Lower leg skin (tissue), 4 donors: ENCODE data around the gene SLC4A5. TPM values are rescaled to one million over a fixed set of nuclear protein-coding genes. Genes with fewer than 3 reads are reported as not detected.

Experiments used
- DNase-seq, 2 donors: peaks; one replicate each; pipeline ENCODE4 v3.0.0-alpha.2; 2019; ENCODE audit warnings: low spot score in 2 of 2
- H3K4me3 ChIP-seq: fragments of 200-600 bp; sonication (generic); 2 replicates; pipeline ENCODE4 v1.5.1; 2017; ENCODE audit warnings: mild to moderate bottlenecking, low read depth; ENCODE audit not compliant: poor library complexity, severe bottlenecking
- POLR2A ChIP-seq, 2 donors: fragments of 450-650 bp; IDR thresholded peaks; one replicate each; pipeline ENCODE4 v1.6.1; 2016 to 2017; ENCODE audit warnings: antibody characterized with exemption in 2 of 2, mild to moderate bottlenecking in 1 of 2, moderate library complexity in 1 of 2
- WGBS, 2 donors: methylation state at CpG; one replicate each; pipeline ENCODE4 v1.1.5; 2018; 5-methylcytosine and 5-hydroxymethylcytosine counted together
- intact Hi-C: fragments of 100-400 bp; cut with DNase I; formaldehyde crosslinking; loops from one replicate; pipeline ENCODE4 v1.15.0; 2023; ENCODE audit warnings: low total_unique reads
- total RNA-seq, 4 donors: library from RNA; depleted of rRNA; stranded (reverse); fragments of >200 nt; gene quantifications; one replicate each; pipeline ENCODE4 v1.1.0, GENCODE V29; 2016
- TF ChIP-seq, protein P1 (sequence below), 3 donors: fragments of 450-650 bp; IDR thresholded peaks; one replicate each; pipeline ENCODE4 v1.5.1; 2016; ENCODE audit warnings: antibody characterized with exemption in 3 of 3, mild to moderate bottlenecking in 3 of 3, moderate library complexity in 2 of 3

SLC4A5 gene
- total RNA-seq, 4 donors from 2014 or later = 3.0 to 5.6 (median 3.7) TPM

- intact Hi-C loops = no loop called here
- WGBS, 2 donors = 93% methylated on average over 14 of the region's 14 CpGs
Observed at GRCh38 chr2:74246496-74247195, 96.6 kb downstream of the SLC4A5 start.

GRCh38 chr2:74244286-74244685 lies 98.9 kb downstream of the SLC4A5 start:
- no peak for TF ChIP-seq POLR2A (IDR thresholded peaks at IDR 0.05)
- TF ChIP-seq, protein P1, sequence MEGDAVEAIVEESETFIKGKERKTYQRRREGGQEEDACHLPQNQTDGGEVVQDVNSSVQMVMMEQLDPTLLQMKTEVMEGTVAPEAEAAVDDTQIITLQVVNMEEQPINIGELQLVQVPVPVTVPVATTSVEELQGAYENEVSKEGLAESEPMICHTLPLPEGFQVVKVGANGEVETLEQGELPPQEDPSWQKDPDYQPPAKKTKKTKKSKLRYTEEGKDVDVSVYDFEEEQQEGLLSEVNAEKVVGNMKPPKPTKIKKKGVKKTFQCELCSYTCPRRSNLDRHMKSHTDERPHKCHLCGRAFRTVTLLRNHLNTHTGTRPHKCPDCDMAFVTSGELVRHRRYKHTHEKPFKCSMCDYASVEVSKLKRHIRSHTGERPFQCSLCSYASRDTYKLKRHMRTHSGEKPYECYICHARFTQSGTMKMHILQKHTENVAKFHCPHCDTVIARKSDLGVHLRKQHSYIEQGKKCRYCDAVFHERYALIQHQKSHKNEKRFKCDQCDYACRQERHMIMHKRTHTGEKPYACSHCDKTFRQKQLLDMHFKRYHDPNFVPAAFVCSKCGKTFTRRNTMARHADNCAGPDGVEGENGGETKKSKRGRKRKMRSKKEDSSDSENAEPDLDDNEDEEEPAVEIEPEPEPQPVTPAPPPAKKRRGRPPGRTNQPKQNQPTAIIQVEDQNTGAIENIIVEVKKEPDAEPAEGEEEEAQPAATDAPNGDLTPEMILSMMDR (IDR thresholded peaks at IDR 0.05) = no peak
- WGBS, 2 donors = 86 to 93% methylated on average over 3 of the region's 3 CpGs
- H3K4me3 ChIP-seq = no peak overlapping the region
- no peak for DNase-seq
- intact Hi-C loops = no loop called here

More at GRCh38 chr2:74246496-74247195, 96.6 kb downstream of the SLC4A5 start:
- DNase-seq = no peak
- TF ChIP-seq, protein P1 (IDR thresholded peaks at IDR 0.05) = no peak
- TF ChIP-seq POLR2A (IDR thresholded peaks at IDR 0.05) = no peak
- no peak overlapping the region for H3K4me3 ChIP-seq

DNA sequence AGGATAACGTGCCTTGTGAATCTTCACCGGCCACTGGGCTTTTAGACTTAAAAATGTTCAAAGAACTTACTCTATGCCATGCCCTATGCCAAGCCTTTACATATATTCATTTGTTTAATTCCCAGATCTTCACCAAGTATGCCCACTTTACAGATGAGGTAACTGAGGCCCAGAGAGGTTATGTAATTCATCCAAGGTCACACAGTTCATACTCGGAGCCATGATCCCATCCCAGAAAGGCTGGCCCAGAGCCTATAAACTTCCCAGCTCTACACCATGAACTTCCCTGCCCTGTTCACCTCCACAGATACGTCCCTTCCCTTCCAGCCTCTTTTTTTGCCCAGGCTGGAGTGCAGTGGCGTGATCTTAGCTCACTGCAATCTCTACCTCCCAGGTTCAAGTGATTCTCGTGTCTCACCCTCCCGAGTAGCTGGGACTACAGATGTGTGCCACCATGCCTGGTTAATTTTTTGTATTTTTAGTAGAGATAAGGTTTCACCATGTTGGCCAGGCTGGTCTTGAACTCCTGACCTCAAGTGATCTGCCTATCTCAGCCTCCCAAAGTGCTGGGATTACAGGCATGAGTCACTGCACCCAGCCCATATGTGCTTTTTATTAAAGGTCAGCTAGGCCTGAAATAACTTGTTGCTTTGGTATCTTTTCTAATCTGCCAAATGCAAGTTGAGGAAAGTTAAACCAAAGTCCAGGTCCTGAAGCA lies 100.7 kb downstream of the SLC4A5 start:
- H3K4me3 ChIP-seq = no peak overlapping the region
- TF ChIP-seq, protein P1 (IDR thresholded peaks at IDR 0.05) = no peak
- TF ChIP-seq POLR2A (IDR thresholded peaks at IDR 0.05) = no peak
- intact Hi-C loops = no loop called here
- WGBS, 2 donors = 91 to 94% methylated on average over 7 of the region's 7 CpGs
- DNase-seq = peak in 1 of 2 donors; percentile 2

DNA sequence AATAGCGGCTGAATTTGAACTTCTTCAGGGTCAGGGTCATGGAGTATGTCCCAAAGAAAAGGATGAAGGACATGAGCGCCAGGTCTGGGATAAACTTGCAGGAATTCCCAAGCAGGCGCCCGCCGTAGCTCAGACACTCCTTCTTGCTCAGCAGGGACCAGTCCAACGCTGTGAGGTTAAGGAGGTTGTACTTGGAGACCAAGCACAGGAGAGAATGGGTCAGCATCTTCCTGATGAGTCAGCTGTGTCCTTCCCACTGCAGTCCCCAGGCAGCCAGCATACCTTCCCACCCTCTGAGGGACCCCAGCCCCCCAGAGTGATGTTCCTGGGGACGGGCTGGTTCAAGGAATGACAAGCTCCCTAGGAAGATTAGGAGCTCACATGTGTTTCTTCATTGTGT lies 103.9 kb downstream of the SLC4A5 start:
- DNase-seq = peak in 1 of 2 donors; percentile 62
- TF ChIP-seq, protein P1 (IDR thresholded peaks at IDR 0.05) = no peak
- TF ChIP-seq POLR2A (IDR thresholded peaks at IDR 0.05) = no peak
- H3K4me3 ChIP-seq = no peak overlapping the region
- intact Hi-C loops = no loop called here
- 83 to 87% methylated on average over 7 of the region's 7 CpGs for whole genome bisulfite sequencing, 2 donors

DNA sequence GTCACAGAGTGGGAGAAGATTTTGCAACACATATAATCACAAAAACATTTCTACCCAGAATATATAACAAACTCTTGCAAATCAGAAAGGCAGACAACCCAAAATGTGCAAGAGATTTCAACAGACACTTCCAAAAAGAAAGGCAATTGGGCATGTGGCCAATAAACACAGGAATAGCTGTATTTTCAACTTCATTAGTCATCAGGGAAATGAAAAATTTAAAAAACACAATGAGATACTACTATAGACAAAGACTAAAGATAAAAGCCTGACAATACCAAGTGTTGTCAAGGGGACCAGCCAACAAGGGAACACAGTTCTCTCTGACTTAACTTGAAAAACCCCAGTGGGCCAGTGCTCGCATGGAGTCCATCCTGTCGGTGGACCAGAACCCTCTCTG lies 104.3 kb downstream of the SLC4A5 start:
- WGBS, 2 donors = 91 to 93% methylated on average over 2 of the region's 2 CpGs
- H3K4me3 ChIP-seq = no peak overlapping the region
- DNase-seq = no peak
- TF ChIP-seq POLR2A (IDR thresholded peaks at IDR 0.05) = no peak
- TF ChIP-seq, protein P1 (IDR thresholded peaks at IDR 0.05) = no peak
- intact Hi-C loops = no loop called here
